Body of pancreas (tissue), 4 donors: ENCODE data around the gene ANO10. TPM values are rescaled to one million over a fixed set of nuclear protein-coding genes. Genes with fewer than 3 reads are reported as not detected.
A peak's percentile ranks its signal among the peaks of the same experiment; 100 is the strongest.

Source experiments
- ATAC-seq: fragments of 150-250 bp; one replicate; pipeline ENCODE4 v1.9.1; 2016
- DNase-seq, 4 donors: peaks; one replicate each; pipeline ENCODE4 v3.0.0-alpha.2; 2019
- H3K27ac ChIP-seq, 4 donors: fragments of 200-600 bp; sonication (generic); 1 replicate in 3 of 4; 2 replicates in 1 of 4; pipeline versions ENCODE4 v1.5.1 to v1.6.1; 2016 to 2019; ENCODE audit warnings: mild to moderate bottlenecking in 1 of 4, mixed read lengths in 1 of 4, moderate library complexity in 1 of 4
- H3K27me3 ChIP-seq, 2 donors: fragments of 200-600 bp; sonication (generic); one replicate each; pipeline ENCODE4 v1.6.0; 2016; ENCODE audit warnings: mild to moderate bottlenecking in 1 of 2
- H3K36me3 ChIP-seq, 2 donors: fragments of 200-600 bp; sonication (generic); replicated peaks in 1 of 2; 2 replicates each; pipeline ENCODE4 v1.5.1; 2016; ENCODE audit warnings: low read depth in 2 of 2; ENCODE audit not compliant: insufficient read depth in 1 of 2
- H3K4me1 ChIP-seq: fragments of 200-600 bp; sonication (generic); one replicate; pipeline ENCODE4 v1.6.0; 2016
- H3K4me3 ChIP-seq, 2 donors: fragments of 200-600 bp; sonication (generic); 1 replicate in 1 of 2; 2 replicates in 1 of 2; pipeline ENCODE4 v1.5.1; 2016 to 2019
- H3K9me3 ChIP-seq, 3 donors: fragments of 200-600 bp; sonication (generic); 1 replicate in 2 of 3; 2 replicates in 1 of 3; pipeline ENCODE4 v1.5.1; 2016
- POLR2A ChIP-seq, 3 donors: fragments of 450-650 bp; IDR thresholded peaks; one replicate each; pipeline ENCODE4 v1.6.1; 2016; ENCODE audit warnings: antibody characterized with exemption in 3 of 3, mild to moderate bottlenecking in 2 of 3
- WGBS, 2 donors: methylation state at CpG; one replicate each; pipeline ENCODE4 v1.1.5; 2017; 5-methylcytosine and 5-hydroxymethylcytosine counted together
- intact Hi-C: fragments of 100-400 bp; cut with DNase I; formaldehyde crosslinking; loops from one replicate; pipeline ENCODE4 v1.15.1; 2023
- total RNA-seq, 2 donors: library from RNA; depleted of rRNA; stranded (reverse); fragments of >200 nt; gene quantifications; one replicate each; pipeline ENCODE4 v1.1.0, GENCODE V29; 2016
- TF ChIP-seq, protein P1 (sequence below), 7 experiments: fragments of 450-650 bp in 4 of 7; fragments of 200-600 bp in 3 of 7; sonication (generic) in 3 of 7; IDR thresholded peaks; one replicate each; pipeline ENCODE4 v1.5.1; 2016 to 2019; ENCODE audit warnings: antibody characterized with exemption in 7 of 7

The ANO10 gene
- total RNA-seq, 2 donors from 2014 or later = 14.3 to 16.2 TPM

DNA sequence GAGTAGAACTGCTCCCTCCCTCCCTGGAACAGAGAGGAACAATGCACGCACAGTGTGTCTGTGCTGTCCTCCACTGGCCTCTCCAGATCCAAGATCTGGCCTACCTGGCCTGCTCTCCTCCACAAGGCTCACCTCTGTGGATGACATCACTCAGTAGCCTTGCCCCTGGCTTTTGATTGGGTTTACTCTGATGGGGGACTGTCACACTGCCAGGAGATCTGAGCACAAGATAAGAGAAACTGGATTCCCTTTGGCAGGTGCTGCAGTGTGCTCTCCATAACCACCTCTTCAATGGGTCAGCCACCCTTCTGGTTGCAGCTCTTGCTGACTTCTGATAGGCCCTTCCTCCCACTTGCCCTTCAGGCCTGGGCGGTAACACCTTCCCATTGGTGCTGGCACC is 22.6 kb upstream of the ANO10 start:
- no peak for ATAC-seq
- no peak for TF ChIP-seq POLR2A (IDR thresholded peaks at IDR 0.05)
- TF ChIP-seq, protein P1, sequence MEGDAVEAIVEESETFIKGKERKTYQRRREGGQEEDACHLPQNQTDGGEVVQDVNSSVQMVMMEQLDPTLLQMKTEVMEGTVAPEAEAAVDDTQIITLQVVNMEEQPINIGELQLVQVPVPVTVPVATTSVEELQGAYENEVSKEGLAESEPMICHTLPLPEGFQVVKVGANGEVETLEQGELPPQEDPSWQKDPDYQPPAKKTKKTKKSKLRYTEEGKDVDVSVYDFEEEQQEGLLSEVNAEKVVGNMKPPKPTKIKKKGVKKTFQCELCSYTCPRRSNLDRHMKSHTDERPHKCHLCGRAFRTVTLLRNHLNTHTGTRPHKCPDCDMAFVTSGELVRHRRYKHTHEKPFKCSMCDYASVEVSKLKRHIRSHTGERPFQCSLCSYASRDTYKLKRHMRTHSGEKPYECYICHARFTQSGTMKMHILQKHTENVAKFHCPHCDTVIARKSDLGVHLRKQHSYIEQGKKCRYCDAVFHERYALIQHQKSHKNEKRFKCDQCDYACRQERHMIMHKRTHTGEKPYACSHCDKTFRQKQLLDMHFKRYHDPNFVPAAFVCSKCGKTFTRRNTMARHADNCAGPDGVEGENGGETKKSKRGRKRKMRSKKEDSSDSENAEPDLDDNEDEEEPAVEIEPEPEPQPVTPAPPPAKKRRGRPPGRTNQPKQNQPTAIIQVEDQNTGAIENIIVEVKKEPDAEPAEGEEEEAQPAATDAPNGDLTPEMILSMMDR (IDR thresholded peaks at IDR 0.05) = no peak

GRCh38 chr3:43641306-43642114 is 19.7 kb upstream of the ANO10 start:
- Histone ChIP-seq H3K36me3 (no peaks in the 10 kb centered on the region), H3K4me3 (no peak overlapping the region), H3K27me3 (no peaks in the 10 kb centered on the region), H3K9me3 (no peaks in the 10 kb centered on the region), H3K4me1 (no peaks in the 10 kb centered on the region), H3K27ac (no peak overlapping the region)
- intact Hi-C loops = no loop called here
- ATAC-seq = no peak
- 65 to 79% methylated on average over 4 of the region's 4 CpGs for WGBS, 2 donors
- TF ChIP-seq, protein P1 (IDR thresholded peaks at IDR 0.05) = no peak
- no peak for TF ChIP-seq POLR2A (IDR thresholded peaks at IDR 0.05)
- DNase-seq = no peak

More for the DNA sequence above, 22.6 kb upstream of the ANO10 start:
- intact Hi-C loops = no loop called here
- WGBS, 2 donors = 96 to 100% methylated on average over 2 of the region's 2 CpGs
- Histone ChIP-seq H3K27ac (no peak overlapping the region), H3K9me3 (no peaks in the 10 kb centered on the region), H3K4me1 (no peaks in the 10 kb centered on the region), H3K36me3 (no peaks in the 10 kb centered on the region), H3K4me3 (no peak overlapping the region), H3K27me3 (no peaks in the 10 kb centered on the region)
- no peak for DNase-seq

DNA sequence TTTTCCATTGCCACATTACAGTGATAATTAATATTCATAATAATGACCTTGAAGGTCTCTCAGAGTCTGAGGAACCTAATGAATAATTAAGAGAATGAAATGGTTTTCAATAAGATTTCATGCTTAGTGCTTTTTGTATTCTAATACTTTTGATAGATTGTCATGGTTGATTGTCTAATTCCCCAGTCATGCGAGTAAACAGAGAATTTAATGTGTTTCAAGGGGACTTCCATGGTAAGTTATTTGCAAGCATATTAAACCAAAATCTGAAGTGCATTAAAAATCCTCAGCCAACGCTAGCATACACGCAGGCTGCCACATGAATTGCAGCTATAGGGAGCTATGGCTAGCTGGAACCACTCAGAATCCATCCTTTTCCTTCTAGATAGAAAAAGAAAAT is 18.9 kb upstream of the ANO10 start:
- 83 to 91% methylated on average over 3 of the region's 3 CpGs for WGBS, 2 donors
- Histone ChIP-seq H3K4me3 (no peak overlapping the region), H3K27me3 (no peaks in the 10 kb centered on the region), H3K9me3 (no peaks in the 10 kb centered on the region), H3K36me3 (no peaks in the 10 kb centered on the region), H3K4me1 (no peaks in the 10 kb centered on the region), H3K27ac (no peak overlapping the region)
- TF ChIP-seq, protein P1 (IDR thresholded peaks at IDR 0.05) = no peak
- no peak for TF ChIP-seq POLR2A (IDR thresholded peaks at IDR 0.05)
- ATAC-seq (no peak), DNase-seq (no peak)
- intact Hi-C loops = no loop called here

GRCh38 chr3:43638594-43639447 is 17.0 kb upstream of the ANO10 start:
- DNase-seq (peak; percentile 14 to 55 (median 40)), ATAC-seq (peak; percentile 59)
- no peaks in the 10 kb centered on the region for H3K36me3 ChIP-seq
- no peaks in the 10 kb centered on the region for H3K4me1 ChIP-seq
- intact Hi-C loops = no loop called here
- no peak overlapping the region for H3K4me3 ChIP-seq
- H3K27me3 ChIP-seq = no peaks in the 10 kb centered on the region
- TF ChIP-seq, protein P1 (IDR thresholded peaks at IDR 0.05) = peak in 4 of 7 experiments; percentile 30 to 57 (median 42)
- TF ChIP-seq POLR2A (IDR thresholded peaks at IDR 0.05) = no peak
- H3K27ac ChIP-seq = no peak overlapping the region
- 36 to 44% methylated on average over 9 of the region's 9 CpGs for WGBS, 2 donors
- no peaks in the 10 kb centered on the region for H3K9me3 ChIP-seq
